Activated B cell treated with CpG ODN at 0.5 μM for 24 hours (primary cell): Measurements from ENCODE around the gene MED15. TPM values are rescaled to one million over a fixed set of nuclear protein-coding genes. Genes with fewer than 3 reads are reported as not detected.
"Not testable (repeated sequence)": the region's sequence is repeated elsewhere in the genome, so short reads cannot be mapped to it uniquely, and the experiment has no call there.

Experiments used
- ATAC-seq: fragments of 200-7000 bp; cut with Tn5 transposase; one replicate; pipeline ENCODE4 v1.10.0; 2021; ENCODE audit warnings: low read depth, mild to moderate bottlenecking, moderate library complexity
- CTCF ChIA-PET: fragments of 350-600 bp; sonication (Branson Sonifier 250); formaldehyde crosslinking; loops from one replicate; lab custom pipeline; 2021; ENCODE audit warnings: antibody characterized with exemption; lab: Charles Lee
- POLR2A ChIA-PET: fragments of 350-600 bp; sonication (Branson Sonifier 250); formaldehyde crosslinking; loops from one replicate; lab custom pipeline; 2021; ENCODE audit warnings: antibody characterized with exemption; lab: Charles Lee
- DNase-seq: peaks from one replicate; pipeline ENCODE4 v3.0.0; 2022
- H3K27ac Mint-ChIP-seq: one replicate; pipeline ENCODE4 v1.8.0; 2020; ENCODE audit warnings: mixed read lengths
- H3K27me3 Mint-ChIP-seq: one replicate; pipeline ENCODE4 v1.8.0; 2021; ENCODE audit warnings: mixed read lengths
- H3K36me3 Mint-ChIP-seq: one replicate; pipeline ENCODE4 v1.8.0; 2021; ENCODE audit warnings: low read depth, mixed read lengths
- H3K4me1 Mint-ChIP-seq: one replicate; pipeline ENCODE4 v1.8.0; 2021; ENCODE audit warnings: mixed read lengths
- H3K4me3 Mint-ChIP-seq: one replicate; pipeline ENCODE4 v1.8.0; 2020; ENCODE audit warnings: mild to moderate bottlenecking, mixed read lengths
- H3K9me3 Mint-ChIP-seq: one replicate; pipeline ENCODE4 v1.8.0; 2020; ENCODE audit warnings: mixed read lengths
- CTCF ChIP-seq: fragments of 200-600 bp; IDR thresholded peaks from one replicate; pipeline ENCODE4 v1.8.0; 2022; ENCODE audit warnings: antibody characterized with exemption, mild to moderate bottlenecking
- intact Hi-C: fragments of 100-400 bp; cut with micrococcal nuclease; formaldehyde crosslinking; loops from one replicate; pipeline ENCODE4 v1.15.1; 2024
- total RNA-seq: library from RNA; stranded (reverse); gene quantifications from 2 replicates; pipeline ENCODE4 v1.2.3, GENCODE V29; 2022

MED15 gene
- total RNA-seq, 1 donor from 2014 or later = 127 TPM

- ChIA-PET POLR2A (no interaction called here), CTCF (interaction anchor here (1.4 kb wide), 1 partner anchor 27 kb away, joined by 4 read pairs; no protein-coding TSS in a partner anchor)
- H3K36me3 Mint-ChIP-seq = peaks cover 67% of the 10 kb centered on the region
- no peak for TF ChIP-seq CTCF
- no peak overlapping the region for H3K4me3 Mint-ChIP-seq
- intact Hi-C loops = no loop called here
- H3K27ac Mint-ChIP-seq = no peak overlapping the region
- no peaks in the 10 kb centered on the region for H3K27me3 Mint-ChIP-seq
- no peaks in the 10 kb centered on the region for H3K9me3 Mint-ChIP-seq
- ATAC-seq (no peak), DNase-seq (no peak)
- H3K4me1 Mint-ChIP-seq = peaks cover 2% of the 10 kb centered on the region
Observed at GRCh38 chr22:20537325-20537756, 29.9 kb downstream of the MED15 start.

- ChIA-PET POLR2A (no interaction called here), CTCF (interaction anchor here (1.4 kb wide), 1 partner anchor 26 kb away, joined by 4 read pairs; no protein-coding TSS in a partner anchor)
- no peak overlapping the region for H3K4me3 Mint-ChIP-seq
- no peak overlapping the region for H3K27ac Mint-ChIP-seq
- DNase-seq = no peak
- H3K9me3 Mint-ChIP-seq = no peaks in the 10 kb centered on the region
- intact Hi-C loops = no loop called here
- no peak for ATAC-seq
- TF ChIP-seq CTCF = no peak
- no peaks in the 10 kb centered on the region for H3K27me3 Mint-ChIP-seq
- peaks cover 69% of the 10 kb centered on the region for H3K36me3 Mint-ChIP-seq
- peaks cover 2% of the 10 kb centered on the region for H3K4me1 Mint-ChIP-seq
Observed at GRCh38 chr22:20537983-20538382, 30.6 kb downstream of the MED15 start.

- H3K9me3 Mint-ChIP-seq, H3K27me3 Mint-ChIP-seq, H3K4me1 Mint-ChIP-seq, H3K4me3 Mint-ChIP-seq, DNase-seq, H3K27ac Mint-ChIP-seq, ATAC-seq, intact Hi-C loops, POLR2A ChIA-PET: not testable (repeated sequence)
- H3K36me3 Mint-ChIP-seq = peaks cover 65% of the 10 kb centered on the region
- CTCF ChIA-PET = interaction anchor here (1.4 kb wide), 1 partner anchor 25 kb away, joined by 4 read pairs; no protein-coding TSS in a partner anchor
Observed at GRCh38 chr22:20538875-20539274, 31.5 kb downstream of the MED15 start.

GRCh38 chr22:20542055-20542454, 34.6 kb downstream of the MED15 start:
- no peaks in the 10 kb centered on the region for H3K9me3 Mint-ChIP-seq
- no peak for DNase-seq
- ChIA-PET POLR2A (no interaction called here), CTCF (no interaction called here)
- ATAC-seq = no peak
- peaks cover 71% of the 10 kb centered on the region for H3K36me3 Mint-ChIP-seq
- no peak overlapping the region for H3K4me3 Mint-ChIP-seq
- no peak overlapping the region for H3K27ac Mint-ChIP-seq
- peaks cover 3% of the 10 kb centered on the region for H3K4me1 Mint-ChIP-seq
- intact Hi-C loops = no loop called here
- H3K27me3 Mint-ChIP-seq = no peaks in the 10 kb centered on the region
- TF ChIP-seq CTCF = no peak

GRCh38 chr22:20542736-20543135, 35.3 kb downstream of the MED15 start:
- ATAC-seq (no peak), DNase-seq (no peak)
- H3K9me3 Mint-ChIP-seq = no peaks in the 10 kb centered on the region
- CTCF ChIA-PET = no interaction called here
- peaks cover 3% of the 10 kb centered on the region for H3K4me1 Mint-ChIP-seq
- no peak for TF ChIP-seq CTCF
- H3K27me3 Mint-ChIP-seq = no peaks in the 10 kb centered on the region
- intact Hi-C loops = no loop called here
- POLR2A ChIA-PET = no interaction called here
- peaks cover 66% of the 10 kb centered on the region for H3K36me3 Mint-ChIP-seq
- H3K4me3 Mint-ChIP-seq = no peak overlapping the region
- H3K27ac Mint-ChIP-seq = no peak overlapping the region

GRCh38 chr22:20545318-20545634, 37.9 kb downstream of the MED15 start:
- DNase-seq, H3K4me3 Mint-ChIP-seq, H3K9me3 Mint-ChIP-seq, POLR2A ChIA-PET, H3K27ac Mint-ChIP-seq, ATAC-seq, CTCF ChIA-PET, H3K27me3 Mint-ChIP-seq, intact Hi-C loops: not testable (repeated sequence)
- H3K4me1 Mint-ChIP-seq = peaks cover 25% of the 10 kb centered on the region
- peaks cover 49% of the 10 kb centered on the region for H3K36me3 Mint-ChIP-seq
